HG03521 (cell line): ENCODE measurements around the gene WNT11.

Experiments
- ATAC-seq: cut with Tn5 transposase; IDR thresholded peaks from one replicate; pipeline ENCODE4 v1.9.1; 2021; ENCODE audit warnings: mild to moderate bottlenecking, moderate library complexity; ENCODE audit not compliant: unreplicated experiment

Gene WNT11

GRCh38 chr11:76219243-76219642 is 12.9 kb upstream of the WNT11 start:
- no peak for ATAC-seq

- no peak for ATAC-seq
Observed at GRCh38 chr11:76218449-76219178, 12.3 kb upstream of the WNT11 start.

GRCh38 chr11:76217653-76218160 is 11.4 kb upstream of the WNT11 start:
- no peak for ATAC-seq

GRCh38 chr11:76216536-76217325 is 10.4 kb upstream of the WNT11 start:
- no peak for ATAC-seq

GRCh38 chr11:76215941-76216340 is 9.6 kb upstream of the WNT11 start:
- ATAC-seq: no peak

GRCh38 chr11:76214968-76215548 is 8.8 kb upstream of the WNT11 start:
- ATAC-seq: no peak

- ATAC-seq: no peak
Observed at GRCh38 chr11:76214186-76214585, 7.9 kb upstream of the WNT11 start.

GRCh38 chr11:76212086-76213035 is 6.1 kb upstream of the WNT11 start:
- no peak for ATAC-seq

GRCh38 chr11:76210931-76211851 is 4.9 kb upstream of the WNT11 start:
- ATAC-seq: no peak

GRCh38 chr11:76209973-76210930 is 4.0 kb upstream of the WNT11 start:
- no peak for ATAC-seq

GRCh38 chr11:76209375-76209972 is 3.2 kb upstream of the WNT11 start:
- ATAC-seq: no peak

GRCh38 chr11:76208438-76209374 is 2.4 kb upstream of the WNT11 start:
- ATAC-seq: no peak

- ATAC-seq: peak; percentile 60
Observed at GRCh38 chr11:76207642-76208401, 1.5 kb upstream of the WNT11 start.

- no peak for ATAC-seq
Observed at GRCh38 chr11:76206077-76206326, 300 bp downstream of the WNT11 start.

- ATAC-seq: no peak
Observed at GRCh38 chr11:76205252-76206076, 838 bp downstream of the WNT11 start.

- ATAC-seq: no peak
Observed at GRCh38 chr11:76203937-76204336, 2.4 kb downstream of the WNT11 start.
